Activated CD4-positive, alpha-beta T cell treated with anti-CD3 and anti-CD28 coated beads, Interleukin-2, amount 10 ng/mL, durations not matched to agents 7 days and 5 days (primary cell): ENCODE measurements around the gene CRYL1. TPM values are rescaled to one million over a fixed set of nuclear protein-coding genes. Genes with fewer than 3 reads are reported as not detected.

ENCODE experiments used
- CTCF ChIA-PET: fragments of 350-600 bp; sonication (Branson Sonifier 250); formaldehyde crosslinking; loops from one replicate; lab custom pipeline; 2021; ENCODE audit warnings: antibody characterized with exemption; lab: Charles Lee
- POLR2A ChIA-PET: fragments of 350-600 bp; sonication (Branson Sonifier 250); formaldehyde crosslinking; loops from one replicate; lab custom pipeline; 2021; ENCODE audit warnings: antibody characterized with exemption; lab: Charles Lee
- DNase-seq: peaks from one replicate; pipeline ENCODE4 v3.0.0-alpha.2; 2020
- H3K27ac Mint-ChIP-seq: one replicate; pipeline ENCODE4 v1.8.0; 2021; ENCODE audit warnings: mild to moderate bottlenecking, moderate library complexity, mixed read lengths
- H3K27me3 Mint-ChIP-seq: one replicate; pipeline ENCODE4 v1.8.0; 2021; ENCODE audit warnings: mixed read lengths
- H3K36me3 Mint-ChIP-seq: one replicate; pipeline ENCODE4 v1.8.0; 2021; ENCODE audit warnings: low read depth, mixed read lengths
- H3K4me1 Mint-ChIP-seq: one replicate; pipeline ENCODE4 v1.8.0; 2021; ENCODE audit warnings: mixed read lengths
- H3K4me3 Mint-ChIP-seq: one replicate; pipeline ENCODE4 v1.8.0; 2021; ENCODE audit warnings: mild to moderate bottlenecking, moderate library complexity, mixed read lengths
- H3K9me3 Mint-ChIP-seq: one replicate; pipeline ENCODE4 v1.8.0; 2021; ENCODE audit warnings: mixed read lengths
- total RNA-seq, 2 experiments: library from RNA; stranded (reverse); gene quantifications; one replicate each; pipeline ENCODE4 v1.2.3, GENCODE V29; 2021

The CRYL1 gene
- total RNA-seq, 2 experiments from 2014 or later = 10.5 to 11.7 TPM

DNA sequence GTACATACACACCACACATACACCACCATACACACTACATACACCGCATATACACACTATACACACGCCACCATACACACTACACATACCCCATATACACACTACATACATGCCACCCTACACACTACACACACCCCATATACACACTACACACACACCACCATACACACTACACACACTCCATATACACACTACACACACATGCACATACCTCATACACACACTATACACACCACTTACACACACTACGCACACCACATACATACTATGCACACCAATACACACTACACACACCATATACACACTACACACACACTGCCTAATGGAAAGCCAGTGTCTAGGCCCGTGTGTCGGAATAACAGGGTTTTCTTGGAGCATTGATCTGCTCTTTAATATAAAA is 27.5 kb downstream of the CRYL1 start:
- ChIA-PET CTCF (no interaction called here), POLR2A (no interaction called here)
- Mint-ChIP-seq H3K27ac (no peak overlapping the region), H3K27me3 (no peaks in the 10 kb centered on the region), H3K36me3 (peaks cover 3% of the 10 kb centered on the region), H3K4me1 (peaks cover 1% of the 10 kb centered on the region), H3K4me3 (no peak overlapping the region), H3K9me3 (peaks cover 7% of the 10 kb centered on the region)
- DNase-seq = no peak

DNA sequence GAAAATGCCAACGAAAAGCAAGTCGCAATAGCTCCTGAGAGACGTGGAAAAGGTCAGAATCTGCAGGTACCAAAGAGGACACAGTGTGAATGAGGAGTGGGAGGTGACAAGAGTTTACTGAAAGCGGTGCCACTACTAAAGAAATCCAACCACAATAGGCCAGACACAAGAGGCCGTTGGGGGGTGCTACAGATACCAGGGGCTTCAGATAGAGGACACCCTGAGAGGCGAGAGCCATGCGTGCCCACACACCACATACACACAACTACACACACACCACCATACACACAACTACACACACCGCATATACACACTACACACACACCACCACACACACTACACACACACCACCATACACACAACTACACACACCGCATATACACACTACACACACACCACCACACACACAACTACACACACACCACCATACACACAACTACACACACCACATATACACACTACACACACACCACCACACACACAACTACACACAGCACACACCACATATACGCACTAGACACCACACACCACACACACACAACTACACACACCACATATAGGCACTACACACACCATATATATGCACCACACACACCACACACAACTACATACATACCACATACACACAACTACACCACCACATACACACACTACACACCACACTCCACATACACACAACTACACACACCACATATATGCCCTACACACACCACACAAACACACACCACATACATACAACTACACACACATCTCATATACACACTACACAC is 28.5 kb downstream of the CRYL1 start:
- POLR2A ChIA-PET = interaction anchor here (0.7 kb wide), 1 partner anchor 428 kb away, joined by 4 read pairs; no protein-coding TSS in a partner anchor
- peaks cover 7% of the 10 kb centered on the region for H3K9me3 Mint-ChIP-seq
- H3K27ac Mint-ChIP-seq = no peak overlapping the region
- no peak overlapping the region for H3K4me3 Mint-ChIP-seq
- no peaks in the 10 kb centered on the region for H3K27me3 Mint-ChIP-seq
- CTCF ChIA-PET = interaction anchor here (0.7 kb wide), 1 partner anchor 84 kb away, joined by 4 read pairs; no protein-coding TSS in a partner anchor
- peaks cover 3% of the 10 kb centered on the region for H3K36me3 Mint-ChIP-seq
- DNase-seq = no peak
- peaks cover 1% of the 10 kb centered on the region for H3K4me1 Mint-ChIP-seq

DNA sequence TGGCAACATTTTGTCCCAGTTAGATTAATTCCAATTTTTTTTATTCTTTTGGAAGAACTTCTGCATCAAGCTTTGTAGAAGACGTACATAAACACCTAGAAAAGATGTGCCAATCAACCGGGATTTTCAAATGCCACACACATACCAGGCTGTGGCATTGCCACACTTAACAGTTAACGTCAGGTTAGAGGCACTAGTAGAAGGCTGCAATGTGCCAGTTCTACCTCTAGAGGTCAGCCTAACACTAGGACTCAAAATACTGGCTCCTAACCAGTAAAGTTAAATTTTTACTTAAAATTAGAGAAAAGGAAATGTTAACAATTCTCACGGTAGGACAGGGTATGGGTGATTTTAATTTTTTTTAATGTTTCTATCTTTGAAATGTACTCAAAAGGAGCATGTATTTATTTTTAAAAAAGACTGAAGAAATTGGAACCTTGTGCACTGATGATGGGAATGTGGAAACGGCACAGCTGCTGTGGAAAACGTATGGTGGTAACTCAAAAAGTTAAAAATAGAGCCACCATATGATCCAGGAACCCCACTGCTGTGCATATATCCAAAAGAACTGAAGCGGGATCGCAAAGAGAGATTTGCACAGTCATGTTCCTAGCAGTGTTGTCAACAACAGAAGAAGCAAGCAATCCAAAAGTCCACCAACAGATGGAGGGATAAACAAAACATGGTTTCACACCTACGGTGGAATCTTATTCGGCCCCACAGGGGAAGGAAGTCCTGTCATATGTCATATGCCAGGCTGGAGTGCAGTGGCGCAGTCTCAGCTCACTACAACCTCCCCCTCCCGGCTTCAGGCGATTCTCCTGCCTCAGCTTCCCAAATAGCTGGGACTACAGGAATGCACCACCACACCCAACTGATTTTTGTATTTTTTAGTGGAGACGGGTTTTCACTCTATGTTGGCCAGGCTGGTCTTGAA is 30.3 kb downstream of the CRYL1 start:
- Mint-ChIP-seq H3K27ac (no peak overlapping the region), H3K4me1 (peaks cover 1% of the 10 kb centered on the region), H3K4me3 (no peak overlapping the region), H3K36me3 (peaks cover 3% of the 10 kb centered on the region), H3K27me3 (no peaks in the 10 kb centered on the region), H3K9me3 (peaks cover 5% of the 10 kb centered on the region)
- DNase-seq = peak; percentile 74
- CTCF ChIA-PET = interaction anchor here (0.6 to 2.2 kb wide), 5 partner anchors 11 to 298 kb away, joined by 3 to 6 read pairs (median 3); no protein-coding TSS in a partner anchor
- POLR2A ChIA-PET = no interaction called here

DNA sequence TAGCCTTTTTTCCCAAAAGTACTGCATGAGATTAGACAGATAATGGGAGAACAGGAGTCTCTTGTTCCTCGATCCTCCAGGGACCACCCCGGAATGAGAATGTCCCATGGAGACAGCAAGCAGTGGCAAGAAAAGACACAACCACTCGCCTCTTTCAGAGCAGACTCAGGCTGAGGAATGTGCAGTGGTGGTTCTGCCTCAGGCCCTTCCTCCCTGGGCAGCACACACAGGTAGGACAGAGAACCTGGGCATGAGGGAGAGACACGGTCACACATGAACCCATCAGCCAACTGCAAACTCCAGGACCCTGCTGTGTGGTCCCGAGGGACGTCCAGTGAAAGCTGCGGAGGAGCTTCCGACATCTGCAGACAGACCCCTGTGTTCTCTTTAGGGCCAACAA is 31.0 kb downstream of the CRYL1 start:
- ChIA-PET POLR2A (no interaction called here), CTCF (interaction anchor here (0.8 to 2.2 kb wide), 3 partner anchors 19 to 298 kb away, joined by 3 to 6 read pairs (median 3); no protein-coding TSS in a partner anchor)
- H3K4me1 Mint-ChIP-seq = peaks cover 1% of the 10 kb centered on the region
- H3K27me3 Mint-ChIP-seq = no peaks in the 10 kb centered on the region
- no peak for DNase-seq
- no peak overlapping the region for H3K4me3 Mint-ChIP-seq
- H3K9me3 Mint-ChIP-seq = peaks cover under 1% of the 10 kb centered on the region
- no peak overlapping the region for H3K27ac Mint-ChIP-seq
- H3K36me3 Mint-ChIP-seq = no peaks in the 10 kb centered on the region

DNA sequence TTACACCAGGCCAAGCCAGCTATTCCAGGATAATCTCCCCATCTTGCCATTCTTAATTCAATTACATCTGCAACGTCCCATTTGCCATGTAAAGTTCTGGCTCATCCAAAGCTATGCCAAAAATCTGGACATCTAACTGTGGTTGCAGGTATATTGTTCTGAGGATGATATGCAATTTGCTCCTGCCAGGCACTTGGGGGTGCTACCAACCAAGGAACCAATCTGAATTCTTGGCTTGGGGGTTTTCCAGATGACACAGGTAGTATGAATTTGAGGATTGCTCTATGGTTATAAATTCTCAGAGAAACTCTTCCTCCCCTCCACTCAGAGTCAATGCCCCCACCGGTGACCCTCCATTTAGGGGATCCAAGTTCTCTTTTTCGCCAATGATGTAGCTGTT is 33.0 kb downstream of the CRYL1 start:
- POLR2A ChIA-PET = no interaction called here
- CTCF ChIA-PET = interaction anchor here (1.1 to 3.2 kb wide), 8 partner anchors 8 to 432 kb away, joined by 3 to 11 read pairs (median 4); no protein-coding TSS in a partner anchor
- no peaks in the 10 kb centered on the region for H3K27me3 Mint-ChIP-seq
- H3K9me3 Mint-ChIP-seq = no peaks in the 10 kb centered on the region
- no peak overlapping the region for H3K4me3 Mint-ChIP-seq
- no peaks in the 10 kb centered on the region for H3K36me3 Mint-ChIP-seq
- DNase-seq = peak; percentile 20
- H3K4me1 Mint-ChIP-seq = peaks cover 11% of the 10 kb centered on the region
- no peak overlapping the region for H3K27ac Mint-ChIP-seq

DNA sequence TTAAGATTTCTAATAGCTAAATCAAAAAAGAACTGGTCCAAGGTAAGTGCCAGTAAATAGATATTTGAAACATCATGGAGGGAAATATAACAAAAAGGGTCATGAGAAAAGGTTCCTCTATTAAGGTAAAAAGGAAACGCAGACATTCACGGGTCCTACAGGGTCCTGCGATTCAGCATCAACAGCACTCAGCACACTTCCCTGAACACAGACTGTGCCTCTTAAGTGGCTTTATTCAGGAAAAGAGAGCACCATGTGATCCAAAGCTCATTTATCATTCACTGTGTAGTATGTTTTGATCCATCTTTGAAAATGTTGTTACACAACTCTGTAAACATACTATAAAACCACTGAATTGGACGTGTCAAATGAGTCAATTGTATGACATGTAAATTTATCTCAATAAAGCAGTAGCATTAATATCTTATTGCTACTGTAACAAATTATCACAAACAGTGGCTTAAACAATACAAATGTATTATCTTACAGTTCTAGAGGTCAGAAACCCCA is 33.7 kb downstream of the CRYL1 start:
- DNase-seq = no peak
- Mint-ChIP-seq H3K4me3 (no peak overlapping the region), H3K27me3 (no peaks in the 10 kb centered on the region), H3K27ac (no peak overlapping the region), H3K9me3 (no peaks in the 10 kb centered on the region), H3K4me1 (peaks cover 11% of the 10 kb centered on the region), H3K36me3 (no peaks in the 10 kb centered on the region)
- POLR2A ChIA-PET = no interaction called here
- CTCF ChIA-PET = interaction anchor here (0.6 to 3.2 kb wide), 6 partner anchors 9 to 433 kb away, joined by 3 to 11 read pairs (median 5); no protein-coding TSS in a partner anchor

DNA sequence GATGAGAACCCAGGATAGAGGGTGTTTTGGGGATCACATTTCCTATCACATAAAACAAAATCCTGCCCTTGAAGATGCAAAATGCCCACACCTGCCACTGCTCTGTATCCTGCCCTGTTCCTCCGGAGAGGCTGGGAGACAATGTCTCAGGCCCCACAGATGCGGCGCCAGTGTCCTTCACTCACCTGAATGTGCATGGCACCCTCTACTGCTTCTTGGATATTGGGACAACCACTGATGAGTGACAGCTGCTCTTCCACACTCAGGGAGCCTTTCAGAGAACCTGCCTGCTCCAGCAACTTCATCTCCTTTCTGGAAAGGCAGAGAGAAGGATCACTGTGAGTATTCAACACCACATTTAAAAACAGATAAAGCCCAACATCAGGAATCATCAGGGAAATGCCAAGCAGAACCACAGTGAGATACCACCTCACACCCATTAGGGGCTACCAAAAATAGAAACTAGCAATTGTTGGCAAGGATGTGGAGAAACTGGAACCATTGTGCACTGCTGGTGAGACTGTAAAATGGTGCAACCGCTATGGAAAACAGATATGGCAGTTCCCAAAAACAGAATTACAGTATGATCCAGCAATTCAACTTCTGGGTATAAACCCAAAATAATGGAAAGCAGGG is 36.4 kb downstream of the CRYL1 start:
- Mint-ChIP-seq H3K4me1 (peaks cover 14% of the 10 kb centered on the region), H3K27ac (no peak overlapping the region), H3K27me3 (no peaks in the 10 kb centered on the region), H3K9me3 (no peaks in the 10 kb centered on the region), H3K36me3 (peaks cover 1% of the 10 kb centered on the region), H3K4me3 (no peak overlapping the region)
- ChIA-PET CTCF (interaction anchor here (0.6 to 1.8 kb wide), 5 partner anchors 35 to 775 kb away, joined by 3 to 6 read pairs (median 4); no protein-coding TSS in a partner anchor), POLR2A (interaction anchor here (0.6 kb wide), 1 partner anchor 554 kb away, joined by 4 read pairs; no protein-coding TSS in a partner anchor)
- DNase-seq = peak; percentile 81

DNA sequence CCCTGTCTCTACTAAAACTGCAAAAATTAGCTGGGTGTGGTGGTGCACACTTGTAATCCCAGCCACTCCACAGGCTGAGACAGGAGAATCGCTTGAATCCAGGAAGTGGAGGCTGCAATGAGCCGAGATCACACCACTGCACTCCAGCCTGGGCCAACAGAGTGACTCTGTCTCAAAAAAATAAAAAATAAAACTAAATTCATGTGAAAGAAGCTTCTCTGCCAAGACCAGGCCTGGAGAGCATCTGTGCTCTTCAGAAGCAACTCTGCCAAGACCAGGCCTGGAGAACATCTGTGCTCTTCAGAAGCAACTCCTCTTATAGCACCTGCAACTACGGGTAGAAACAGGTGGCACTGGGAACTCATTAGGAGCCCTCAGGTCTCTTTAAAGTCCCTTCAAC is 37.7 kb downstream of the CRYL1 start:
- POLR2A ChIA-PET = no interaction called here
- CTCF ChIA-PET = interaction anchor here (0.9 to 1.3 kb wide), 3 partner anchors 291 to 461 kb away, joined by 3 to 6 read pairs (median 3); no protein-coding TSS in a partner anchor
- DNase-seq = no peak
- H3K4me3 Mint-ChIP-seq = no peak overlapping the region
- peaks cover 14% of the 10 kb centered on the region for H3K4me1 Mint-ChIP-seq
- peaks cover 1% of the 10 kb centered on the region for H3K36me3 Mint-ChIP-seq
- no peaks in the 10 kb centered on the region for H3K27me3 Mint-ChIP-seq
- no peaks in the 10 kb centered on the region for H3K9me3 Mint-ChIP-seq
- no peak overlapping the region for H3K27ac Mint-ChIP-seq

DNA sequence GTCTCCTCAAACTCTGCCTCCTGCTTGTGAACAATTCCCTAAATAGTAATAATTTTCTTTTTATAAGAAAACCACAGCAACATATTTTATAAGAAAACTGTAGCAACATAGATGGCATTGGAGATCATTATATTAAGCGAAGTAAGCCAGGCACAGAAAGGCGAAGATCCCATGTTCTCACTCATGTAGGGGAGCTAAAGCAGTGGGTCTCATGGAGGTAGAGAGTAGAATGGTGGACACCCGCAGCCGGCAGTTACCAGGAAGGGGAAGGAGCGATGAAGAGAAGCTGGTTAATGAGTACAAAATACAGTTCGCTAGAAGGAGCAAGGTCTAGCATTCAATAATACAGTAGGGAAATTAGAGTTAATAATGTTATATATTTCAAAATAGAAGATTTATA is 42.9 kb downstream of the CRYL1 start:
- Mint-ChIP-seq H3K4me1 (peaks cover 17% of the 10 kb centered on the region), H3K36me3 (peaks cover 4% of the 10 kb centered on the region), H3K27ac (no peak overlapping the region), H3K27me3 (no peaks in the 10 kb centered on the region), H3K9me3 (no peaks in the 10 kb centered on the region), H3K4me3 (no peak overlapping the region)
- ChIA-PET POLR2A (no interaction called here), CTCF (interaction anchor here (1.6 kb wide), 1 partner anchor 26 kb away, joined by 3 read pairs; no protein-coding TSS in a partner anchor)
- DNase-seq = no peak

DNA sequence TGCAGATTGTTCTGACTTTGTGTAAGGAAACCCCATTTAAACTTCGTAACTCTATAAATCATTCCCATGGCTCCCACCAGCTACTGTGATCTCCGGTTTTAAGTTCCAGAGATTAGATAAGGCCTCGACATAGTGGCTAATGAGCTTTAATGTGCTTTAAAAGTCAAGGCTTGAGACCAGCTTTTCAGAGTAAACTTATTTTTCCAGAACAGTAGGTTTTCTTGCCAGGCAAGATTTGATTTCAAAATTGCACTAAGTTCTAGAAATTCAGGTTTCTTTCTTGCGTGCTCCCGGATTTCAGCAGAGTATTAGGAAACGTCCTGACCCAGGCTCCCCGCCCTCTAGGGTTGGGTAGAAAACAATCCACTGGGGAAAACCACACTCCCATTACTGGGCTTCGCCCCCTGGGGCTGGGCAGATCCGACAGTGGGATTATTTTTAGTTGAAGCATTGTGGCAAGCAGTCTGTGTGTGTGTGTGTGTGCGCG is 43.3 kb downstream of the CRYL1 start:
- Mint-ChIP-seq H3K27ac (no peak overlapping the region), H3K36me3 (peaks cover 4% of the 10 kb centered on the region), H3K27me3 (no peaks in the 10 kb centered on the region), H3K9me3 (no peaks in the 10 kb centered on the region), H3K4me1 (peaks cover 18% of the 10 kb centered on the region), H3K4me3 (no peak overlapping the region)
- DNase-seq = no peak
- POLR2A ChIA-PET = no interaction called here
- CTCF ChIA-PET = interaction anchor here (1.6 kb wide), 1 partner anchor 25 kb away, joined by 3 read pairs; no protein-coding TSS in a partner anchor

DNA sequence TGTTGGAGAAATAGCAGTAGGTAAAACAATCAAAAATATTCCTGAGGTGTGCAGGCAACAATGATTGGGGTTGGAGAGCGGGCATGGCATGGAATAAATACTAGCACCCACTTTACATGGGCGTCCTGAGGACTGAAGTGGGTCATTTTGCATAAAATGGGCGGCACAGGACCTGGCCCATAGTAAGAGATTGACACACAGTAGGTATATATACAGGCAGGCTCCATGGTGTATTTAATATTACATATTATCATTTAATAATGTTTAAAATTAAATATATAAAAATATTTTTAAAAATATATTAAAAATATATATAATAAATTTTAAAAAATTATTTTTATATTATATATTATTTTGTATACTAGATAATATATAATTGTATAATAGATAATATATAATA is 48.3 kb downstream of the CRYL1 start:
- H3K4me1 Mint-ChIP-seq = peaks cover 53% of the 10 kb centered on the region
- H3K27ac Mint-ChIP-seq = peak overlapping the region; percentile 99
- no peak for DNase-seq
- no peak overlapping the region for H3K4me3 Mint-ChIP-seq
- H3K9me3 Mint-ChIP-seq = no peaks in the 10 kb centered on the region
- peaks cover 10% of the 10 kb centered on the region for H3K36me3 Mint-ChIP-seq
- POLR2A ChIA-PET = no interaction called here
- CTCF ChIA-PET = interaction anchor here (1.6 kb wide), 1 partner anchor 280 kb away, joined by 4 read pairs; no protein-coding TSS in a partner anchor
- H3K27me3 Mint-ChIP-seq = no peaks in the 10 kb centered on the region
